Activated CD4-positive, alpha-beta T cell treated with anti-CD3 and anti-CD28 coated beads, Interleukin-2, amount 50 U/mL, for 1 hour (primary cell): Measurements from ENCODE around the gene CTCF.
A peak's percentile ranks its signal among the peaks of the same experiment; 100 is the strongest.

Experiments used
- DNase-seq: peaks from one replicate; pipeline ENCODE4 v3.0.0-alpha.2; 2020

Gene CTCF

GRCh38 chr16:67667817-67668494 is 105.6 kb downstream of the CTCF start:
- peak; percentile 80 for DNase-seq

GRCh38 chr16:67668495-67669157 is 106.3 kb downstream of the CTCF start:
- peak; percentile 36 for DNase-seq

GRCh38 chr16:67669499-67670101 is 107.3 kb downstream of the CTCF start:
- no peak for DNase-seq

- no peak for DNase-seq
Observed at GRCh38 chr16:67672306-67672705, 110.0 kb downstream of the CTCF start.

GRCh38 chr16:67672739-67673662 is 110.7 kb downstream of the CTCF start:
- peak; percentile 59 for DNase-seq

- no peak for DNase-seq
Observed at GRCh38 chr16:67673712-67674580, 111.6 kb downstream of the CTCF start.

- DNase-seq: no peak
Observed at GRCh38 chr16:67674851-67675578, 112.7 kb downstream of the CTCF start.

GRCh38 chr16:67675579-67675935 is 113.2 kb downstream of the CTCF start:
- no peak for DNase-seq

- no peak for DNase-seq
Observed at GRCh38 chr16:67675999-67676398, 113.7 kb downstream of the CTCF start.

GRCh38 chr16:67676516-67676915 is 114.2 kb downstream of the CTCF start:
- no peak for DNase-seq

GRCh38 chr16:67676939-67677338 is 114.6 kb downstream of the CTCF start:
- no peak for DNase-seq

- no peak for DNase-seq
Observed at GRCh38 chr16:67677712-67678111, 115.4 kb downstream of the CTCF start.

GRCh38 chr16:67678354-67679023 is 116.2 kb downstream of the CTCF start:
- DNase-seq: no peak

- DNase-seq: no peak
Observed at GRCh38 chr16:67679935-67680897, 117.9 kb downstream of the CTCF start.

- no peak for DNase-seq
Observed at GRCh38 chr16:67683767-67684166, 121.4 kb downstream of the CTCF start.

GRCh38 chr16:67685388-67686112 is 123.2 kb downstream of the CTCF start:
- DNase-seq: no peak
